Measurements from ENCODE around the gene PPP2R1A. TPM values are rescaled to one million over a fixed set of nuclear protein-coding genes. Genes with fewer than 3 reads are reported as not detected.

PPP2R1A gene
- total and polyA plus RNA-seq, 2 of the 13 experiments (the other 11 are each of a cell fraction or from before 2014, with no cell fraction given) = 86.7 to 130 TPM

DNA sequence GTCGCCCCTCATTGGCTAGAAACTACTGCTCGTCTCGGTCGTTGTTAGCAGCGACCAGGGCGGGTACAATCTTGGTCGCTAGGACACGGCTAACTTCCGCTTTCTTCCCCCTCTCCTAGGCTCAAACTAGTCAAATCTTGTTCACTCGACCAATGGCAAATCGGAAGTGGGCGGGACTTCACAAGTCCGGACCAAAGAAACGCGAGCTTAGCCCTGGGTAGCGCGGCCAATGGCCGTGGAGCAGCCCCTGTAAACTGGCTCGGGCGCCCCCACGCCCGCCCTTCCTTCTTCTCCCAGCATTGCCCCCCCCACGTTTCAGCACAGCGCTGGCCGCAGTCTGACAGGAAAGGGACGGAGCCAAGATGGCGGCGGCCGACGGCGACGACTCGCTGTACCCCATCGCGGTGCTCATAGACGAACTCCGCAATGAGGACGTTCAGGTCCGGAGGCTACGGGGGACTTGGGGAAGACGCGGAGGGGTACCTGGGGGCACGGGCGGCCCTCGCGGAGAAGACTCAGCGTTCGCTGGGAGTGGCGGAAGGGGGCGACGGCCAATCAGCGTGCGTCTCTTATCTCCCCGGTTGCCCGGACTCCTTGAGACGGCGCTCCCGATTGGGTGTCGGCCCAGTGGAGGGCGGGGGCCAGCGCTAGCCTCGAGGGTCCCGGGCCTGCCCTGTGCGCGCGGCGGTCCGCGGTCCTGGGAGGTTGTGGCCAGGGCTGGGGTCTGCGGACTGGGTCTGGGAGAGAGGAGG lies at the start of gene PPP2R1A (continued):
- TF ChIP-seq SALL1 (CRISPR knock-in tag; IDR thresholded peaks at IDR 0.05) (peak; percentile 54; the same call in 1 of the 2 replicates), HMGXB4 (CRISPR knock-in tag; IDR thresholded peaks at IDR 0.05; ENCODE audit: borderline replicate concordance in 1 of 2, low read depth in 1 of 2) (peak; percentile 14 to 93; a peak in 3 of 4 replicates), ZNF800 (CRISPR knock-in tag; IDR thresholded peaks at IDR 0.05) (no peak), GATAD2A (CRISPR knock-in tag; IDR thresholded peaks at IDR 0.05) (peak; percentile 9; the same call in 1 of the 2 replicates), KDM5B (CRISPR knock-in tag; IDR thresholded peaks at IDR 0.05; ENCODE audit: borderline replicate concordance) (peak; percentile 84; the same call in 1 of the 2 replicates), RBM39 (IDR thresholded peaks at IDR 0.05; ENCODE audit: low read depth, low read length, poor library complexity, severe bottlenecking) (peak; percentile 92), KAT8 (CRISPR knock-in tag; IDR thresholded peaks at IDR 0.05) (peak; percentile 85), ZSCAN31 (CRISPR knock-in tag; IDR thresholded peaks at IDR 0.05; ENCODE audit: low read depth) (peak; percentile 75; the same call in 1 of the 2 replicates), SP2 (CRISPR knock-in tag; IDR thresholded peaks at IDR 0.05) (peak; percentile 96), PAWR (CRISPR knock-in tag; IDR thresholded peaks at IDR 0.05; ENCODE audit: borderline replicate concordance) (0 out of 2 replicates have a peak, but pooled peaks have one; percentile 37), YEATS2 (CRISPR knock-in tag; IDR thresholded peaks at IDR 0.05; ENCODE audit: borderline replicate concordance) (peak; percentile 80; the same call in 1 of the 2 replicates), ZNF124 (CRISPR knock-in tag; IDR thresholded peaks at IDR 0.05) (no peak), ZNF451 (CRISPR knock-in tag; IDR thresholded peaks at IDR 0.05) (peak; percentile 52; the same call in 1 of the 2 replicates), EP300 (IDR thresholded peaks at IDR 0.05; ENCODE audit: low read depth in 2 of 2, low read length in 2 of 2) (no peak), EP300 (CRISPR knock-in tag; IDR thresholded peaks at IDR 0.05; ENCODE audit: borderline replicate concordance) (no peak), GLI4 (CRISPR knock-in tag; IDR thresholded peaks at IDR 0.05; ENCODE audit: borderline replicate concordance) (peak; percentile 71; the same call in 1 of the 2 replicates), RBM22 (optimal IDR thresholded peaks at IDR 0.05; ENCODE audit: low read length) (peak; percentile 98)
- TF ChIP-seq, protein P1, sequence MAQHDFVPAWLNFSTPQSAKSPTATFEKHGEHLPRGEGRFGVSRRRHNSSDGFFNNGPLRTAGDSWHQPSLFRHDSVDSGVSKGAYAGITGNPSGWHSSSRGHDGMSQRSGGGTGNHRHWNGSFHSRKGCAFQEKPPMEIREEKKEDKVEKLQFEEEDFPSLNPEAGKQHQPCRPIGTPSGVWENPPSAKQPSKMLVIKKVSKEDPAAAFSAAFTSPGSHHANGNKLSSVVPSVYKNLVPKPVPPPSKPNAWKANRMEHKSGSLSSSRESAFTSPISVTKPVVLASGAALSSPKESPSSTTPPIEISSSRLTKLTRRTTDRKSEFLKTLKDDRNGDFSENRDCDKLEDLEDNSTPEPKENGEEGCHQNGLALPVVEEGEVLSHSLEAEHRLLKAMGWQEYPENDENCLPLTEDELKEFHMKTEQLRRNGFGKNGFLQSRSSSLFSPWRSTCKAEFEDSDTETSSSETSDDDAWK (CRISPR knock-in tag; IDR thresholded peaks at IDR 0.05) = no peak
- TF ChIP-seq, protein P2, sequence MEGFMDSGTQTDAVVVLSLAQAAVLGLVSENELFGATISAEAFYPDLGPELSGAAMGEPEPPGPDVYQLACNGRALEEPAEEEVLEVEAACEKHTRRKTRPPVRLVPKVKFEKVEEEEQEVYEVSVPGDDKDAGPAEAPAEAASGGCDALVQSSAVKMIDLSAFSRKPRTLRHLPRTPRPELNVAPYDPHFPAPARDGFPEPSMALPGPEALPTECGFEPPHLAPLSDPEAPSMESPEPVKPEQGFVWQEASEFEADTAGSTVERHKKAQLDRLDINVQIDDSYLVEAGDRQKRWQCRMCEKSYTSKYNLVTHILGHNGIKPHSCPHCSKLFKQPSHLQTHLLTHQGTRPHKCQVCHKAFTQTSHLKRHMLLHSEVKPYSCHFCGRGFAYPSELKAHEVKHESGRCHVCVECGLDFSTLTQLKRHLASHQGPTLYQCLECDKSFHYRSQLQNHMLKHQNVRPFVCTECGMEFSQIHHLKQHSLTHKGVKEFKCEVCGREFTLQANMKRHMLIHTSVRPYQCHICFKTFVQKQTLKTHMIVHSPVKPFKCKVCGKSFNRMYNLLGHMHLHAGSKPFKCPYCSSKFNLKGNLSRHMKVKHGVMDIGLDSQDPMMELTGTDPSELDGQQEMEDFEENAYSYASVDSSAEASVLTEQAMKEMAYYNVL (CRISPR knock-in tag; IDR thresholded peaks at IDR 0.05; ENCODE audit: borderline replicate concordance) = peak; percentile 89
- TF ChIP-seq, protein P3, sequence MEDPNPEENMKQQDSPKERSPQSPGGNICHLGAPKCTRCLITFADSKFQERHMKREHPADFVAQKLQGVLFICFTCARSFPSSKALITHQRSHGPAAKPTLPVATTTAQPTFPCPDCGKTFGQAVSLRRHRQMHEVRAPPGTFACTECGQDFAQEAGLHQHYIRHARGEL (CRISPR knock-in tag; IDR thresholded peaks at IDR 0.05) = no peak

Data from HepG2 (cell line).